T-helper 2 cell treated with Interferon-gamma antibody and Interleukin-4, amounts not matched to agents 100 ng/mL and 5 ng/mL, for 36 hours (primary cell): ENCODE data around the gene GANC. TPM values are rescaled to one million over a fixed set of nuclear protein-coding genes. Genes with fewer than 3 reads are reported as not detected.
"Not testable (repeated sequence)": the region's sequence is repeated elsewhere in the genome, so short reads cannot be mapped to it uniquely, and the experiment has no call there.

Experiments used
- intact Hi-C: fragments of 100-400 bp; cut with micrococcal nuclease; formaldehyde crosslinking; loops from one replicate; pipeline ENCODE4 v1.15.1; 2023
- total RNA-seq: library from RNA; stranded (reverse); gene quantifications from 2 replicates; pipeline ENCODE4 v1.2.3, GENCODE V29; 2022

GANC gene
- total RNA-seq, 1 donor from 2014 or later = 30.4 TPM

GRCh38 chr15:42282926-42283325 lies 9.9 kb downstream of the GANC start:
- intact Hi-C loops = no loop called here

GRCh38 chr15:42283671-42284070 lies 10.7 kb downstream of the GANC start:
- intact Hi-C loops = no loop called here

GRCh38 chr15:42284551-42284950 lies 11.6 kb downstream of the GANC start:
- intact Hi-C loops = no loop called here

- intact Hi-C loops = no loop called here
These were observed 12.0 kb downstream of the GANC start for GRCh38 chr15:42285034-42285433.

GRCh38 chr15:42286445-42287029 lies 13.5 kb downstream of the GANC start:
- intact Hi-C loops = no loop called here

- intact Hi-C loops = no loop called here
These were observed 14.9 kb downstream of the GANC start for GRCh38 chr15:42287931-42288330.

- intact Hi-C loops = no loop called here
These were observed 16.2 kb downstream of the GANC start for GRCh38 chr15:42289166-42289565.

- intact Hi-C loops = not testable (repeated sequence)
These were observed 28.0 kb downstream of the GANC start for GRCh38 chr15:42301004-42301403.

GRCh38 chr15:42306681-42307080 lies 33.7 kb downstream of the GANC start:
- intact Hi-C loops = no loop called here

GRCh38 chr15:42313463-42313862 lies 40.5 kb downstream of the GANC start:
- intact Hi-C loops = no loop called here

- intact Hi-C loops = no loop called here
These were observed 41.8 kb downstream of the GANC start for GRCh38 chr15:42314818-42315217.

- intact Hi-C loops = no loop called here
These were observed 42.5 kb downstream of the GANC start for GRCh38 chr15:42315521-42315920.

GRCh38 chr15:42316282-42316805 lies 43.3 kb downstream of the GANC start:
- intact Hi-C loops = not testable (repeated sequence)

- intact Hi-C loops = no loop called here
These were observed 46.2 kb downstream of the GANC start for GRCh38 chr15:42319206-42319605.

- intact Hi-C loops = no loop called here
These were observed 51.3 kb downstream of the GANC start for GRCh38 chr15:42324308-42324707.

GRCh38 chr15:42329161-42329560 lies 56.2 kb downstream of the GANC start:
- intact Hi-C loops = no loop called here

GRCh38 chr15:42329992-42330391 lies 57.0 kb downstream of the GANC start:
- intact Hi-C loops = no loop called here

- intact Hi-C loops = no loop called here
These were observed 58.2 kb downstream of the GANC start for GRCh38 chr15:42331235-42331634.

GRCh38 chr15:42332331-42332730 lies 59.3 kb downstream of the GANC start:
- intact Hi-C loops = no loop called here

- intact Hi-C loops = no loop called here
These were observed 62.1 kb downstream of the GANC start for GRCh38 chr15:42335074-42335473.

GRCh38 chr15:42336650-42337049 lies 63.6 kb downstream of the GANC start:
- intact Hi-C loops = not testable (repeated sequence)

- intact Hi-C loops = not testable (repeated sequence)
These were observed 64.1 kb downstream of the GANC start for GRCh38 chr15:42337104-42337503.

- intact Hi-C loops = no loop called here
These were observed 65.5 kb downstream of the GANC start for GRCh38 chr15:42338500-42338899.
